ENCODE data around the gene NRP2.
A peak's percentile ranks its signal among the peaks of the same experiment; 100 is the strongest.

NRP2 gene

GRCh38 chr2:205686056-205686782 lies 3.9 kb downstream of the NRP2 start:
- no peak overlapping the region for H3K4ac ChIP-seq (ENCODE audit: low read length)
- peak overlapping the region; percentile 96 for H3K18ac ChIP-seq (ENCODE audit: low read length)
- peak overlapping the region; percentile 47 for H2BK120ac ChIP-seq (ENCODE audit: low read depth, low read length)
- H3K4me3 ChIP-seq (ENCODE audit: low read length in 2 of 2), result peak overlapping the region; percentile 60 to 75
- no CpG with 5 or more reads among the region's 45 CpGs for WGBS, 2 donors (ENCODE audit: extremely low coverage in 2 of 2, insufficient read length in 2 of 2, insufficient replicate concordance in 1 of 2)
- no peak overlapping the region for H3K9ac ChIP-seq (ENCODE audit: low read depth, low read length, poor library complexity)
- H3K79me1 ChIP-seq (ENCODE audit: low read depth, low read length), result no peaks in the 10 kb centered on the region
- H2BK15ac ChIP-seq (ENCODE audit: low read length), result no peak overlapping the region
- peak overlapping the region; percentile 96 for H2AFZ ChIP-seq (ENCODE audit: low read length)
- peak overlapping the region; percentile 94 for H3K4me2 ChIP-seq (ENCODE audit: insufficient read depth, low read length, poor library complexity, severe bottlenecking)
- H3K36me3 ChIP-seq (replicated peaks in 1 of 2; ENCODE audit: control insufficient read depth in 2 of 2, insufficient read depth in 2 of 2, low read length in 2 of 2), result no peaks in the 10 kb centered on the region
- no peak overlapping the region for H2BK12ac ChIP-seq (ENCODE audit: low read length)
- H3K23ac ChIP-seq (ENCODE audit: low read depth, low read length, poor library complexity), result no peak overlapping the region
- peak overlapping the region; percentile 67 for H2BK5ac ChIP-seq (ENCODE audit: low read length)
- peaks cover 2 to 25% (median 2%) of the 10 kb centered on the region in 3 experiments for H3K27me3 ChIP-seq (ENCODE audit: control insufficient read depth in 3 of 3, insufficient read depth in 3 of 3, low read depth in 1 of 3, low read length in 3 of 3)
- peaks cover 13 to 20% of the 10 kb centered on the region in 2 donors for H3K4me1 ChIP-seq (ENCODE audit: control insufficient read depth in 2 of 2, insufficient read depth in 1 of 2, low read depth in 1 of 2, low read length in 2 of 2)
- H2AK5ac ChIP-seq (ENCODE audit: low read depth, low read length), result no peak overlapping the region
- no peak overlapping the region for H3K14ac ChIP-seq (ENCODE audit: low read length)
- H3K9me3 ChIP-seq (replicated peaks in 1 of 2; ENCODE audit: control insufficient read depth in 2 of 2, insufficient read depth in 1 of 2, low read depth in 1 of 2, low read length in 2 of 2), result peaks cover 0 to 4% of the 10 kb centered on the region in 2 donors
- H3K27ac ChIP-seq (replicated peaks; ENCODE audit: low read length), result no peak overlapping the region
- H4K8ac ChIP-seq (ENCODE audit: low read depth, low read length), result no peak overlapping the region
- no peak overlapping the region for H4K91ac ChIP-seq (ENCODE audit: low read depth, low read length, poor library complexity)
- DNase-seq (ENCODE audit: low spot score), result no peak

DNA sequence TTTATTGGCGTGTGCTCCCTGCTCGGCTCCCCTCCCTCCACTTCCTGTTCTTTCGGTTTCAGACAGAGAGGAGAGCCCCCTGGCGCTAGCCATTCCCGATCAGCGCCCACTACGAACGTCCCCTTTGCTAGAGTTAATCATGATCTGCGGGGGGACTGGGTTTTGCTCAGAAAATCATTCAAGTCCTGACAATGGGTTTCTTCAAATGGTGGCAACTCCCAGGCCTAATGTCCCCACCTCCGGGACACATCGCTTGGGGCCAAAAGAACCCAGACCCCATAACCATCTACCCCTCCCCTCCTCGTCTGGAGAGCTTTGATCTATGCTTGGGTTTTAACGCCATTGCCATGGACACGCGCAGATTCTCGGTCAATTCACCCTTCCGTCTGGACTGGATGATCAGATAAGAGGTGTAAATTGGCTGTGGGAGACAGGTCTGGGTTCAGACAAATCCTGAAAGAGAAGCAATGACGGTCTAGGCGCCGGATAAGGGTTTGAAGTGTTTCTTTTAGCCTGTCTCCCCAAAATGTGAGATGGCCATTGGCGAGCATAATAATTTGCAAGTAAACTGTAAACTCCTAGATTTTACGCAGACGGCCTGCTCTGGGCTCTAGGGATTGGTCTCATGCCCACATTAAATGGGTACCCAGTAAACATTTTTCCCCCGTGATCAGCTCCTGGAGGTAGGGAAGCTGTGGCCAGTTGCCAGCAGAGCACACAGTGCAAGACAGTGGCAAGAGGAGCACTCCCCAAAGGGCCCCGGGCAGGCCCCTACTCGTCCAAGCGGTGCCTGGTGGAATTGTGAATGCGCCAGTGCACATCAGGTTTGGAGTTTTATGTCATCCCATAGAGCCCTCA lies 4.7 kb downstream of the NRP2 start:
- no peak overlapping the region for H4K91ac ChIP-seq (ENCODE audit: low read depth, low read length, poor library complexity)
- no peak overlapping the region for H3K14ac ChIP-seq (ENCODE audit: low read length)
- H3K4me1 ChIP-seq (ENCODE audit: control insufficient read depth in 2 of 2, insufficient read depth in 1 of 2, low read depth in 1 of 2, low read length in 2 of 2), result peaks cover 13% of the 10 kb centered on the region in 2 donors
- no peak overlapping the region for H2BK12ac ChIP-seq (ENCODE audit: low read length)
- no peak for DNase-seq (ENCODE audit: low spot score)
- H3K18ac ChIP-seq (ENCODE audit: low read length), result no peak overlapping the region
- no peak overlapping the region for H3K4ac ChIP-seq (ENCODE audit: low read length)
- H2BK5ac ChIP-seq (ENCODE audit: low read length), result peak overlapping the region; percentile 67
- H4K8ac ChIP-seq (ENCODE audit: low read depth, low read length), result no peak overlapping the region
- H3K27ac ChIP-seq (replicated peaks; ENCODE audit: low read length), result no peak overlapping the region
- no peaks in the 10 kb centered on the region for H3K79me1 ChIP-seq (ENCODE audit: low read depth, low read length)
- peaks cover 2 to 22% (median 2%) of the 10 kb centered on the region in 3 experiments for H3K27me3 ChIP-seq (ENCODE audit: control insufficient read depth in 3 of 3, insufficient read depth in 3 of 3, low read depth in 1 of 3, low read length in 3 of 3)
- peak overlapping the region; percentile 94 for H3K4me2 ChIP-seq (ENCODE audit: insufficient read depth, low read length, poor library complexity, severe bottlenecking)
- no peaks in the 10 kb centered on the region for H3K36me3 ChIP-seq (replicated peaks in 1 of 2; ENCODE audit: control insufficient read depth in 2 of 2, insufficient read depth in 2 of 2, low read length in 2 of 2)
- H2BK120ac ChIP-seq (ENCODE audit: low read depth, low read length), result no peak overlapping the region
- no peak overlapping the region for H3K4me3 ChIP-seq (ENCODE audit: low read length in 2 of 2)
- H3K9ac ChIP-seq (ENCODE audit: low read depth, low read length, poor library complexity), result no peak overlapping the region
- no peak overlapping the region for H2AK5ac ChIP-seq (ENCODE audit: low read depth, low read length)
- no CpG with 5 or more reads among the region's 28 CpGs for WGBS, 2 donors (ENCODE audit: extremely low coverage in 2 of 2, insufficient read length in 2 of 2, insufficient replicate concordance in 1 of 2)
- H3K9me3 ChIP-seq (replicated peaks in 1 of 2; ENCODE audit: control insufficient read depth in 2 of 2, insufficient read depth in 1 of 2, low read depth in 1 of 2, low read length in 2 of 2), result peaks cover 0 to 4% of the 10 kb centered on the region in 2 donors
- H3K23ac ChIP-seq (ENCODE audit: low read depth, low read length, poor library complexity), result no peak overlapping the region
- peak overlapping the region; percentile 96 for H2AFZ ChIP-seq (ENCODE audit: low read length)
- H2BK15ac ChIP-seq (ENCODE audit: low read length), result no peak overlapping the region

DNA sequence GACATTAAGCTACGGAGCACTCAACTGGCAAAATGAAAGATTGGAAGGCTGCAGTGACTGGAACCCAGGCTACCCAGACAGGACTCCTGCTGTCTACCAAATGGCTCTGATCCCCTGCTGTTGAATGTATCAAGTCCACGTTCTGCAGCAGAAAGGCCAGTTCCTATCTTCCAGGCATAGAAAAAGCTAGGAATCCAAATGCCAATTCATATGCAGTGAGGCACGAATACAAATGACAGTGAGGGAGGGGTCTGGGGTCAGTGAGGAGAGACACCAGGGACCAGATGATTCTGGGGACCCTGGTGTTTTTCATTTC lies 5.3 kb downstream of the NRP2 start:
- Histone ChIP-seq H3K27ac (replicated peaks; ENCODE audit: low read length) (no peak overlapping the region), H3K9ac (ENCODE audit: low read depth, low read length, poor library complexity) (no peak overlapping the region), H3K23ac (ENCODE audit: low read depth, low read length, poor library complexity) (no peak overlapping the region), H3K36me3 (replicated peaks in 1 of 2; ENCODE audit: control insufficient read depth in 2 of 2, insufficient read depth in 2 of 2, low read length in 2 of 2) (no peaks in the 10 kb centered on the region), H2BK5ac (ENCODE audit: low read length) (no peak overlapping the region), H3K4ac (ENCODE audit: low read length) (no peak overlapping the region), H3K4me3 (ENCODE audit: low read length in 2 of 2) (no peak overlapping the region), H2AFZ (ENCODE audit: low read length) (no peak overlapping the region), H3K14ac (ENCODE audit: low read length) (no peak overlapping the region), H2AK5ac (ENCODE audit: low read depth, low read length) (no peak overlapping the region), H2BK15ac (ENCODE audit: low read length) (no peak overlapping the region), H3K27me3 (ENCODE audit: control insufficient read depth in 3 of 3, insufficient read depth in 3 of 3, low read depth in 1 of 3, low read length in 3 of 3) (peaks cover 2 to 22% (median 2%) of the 10 kb centered on the region in 3 experiments), H3K18ac (ENCODE audit: low read length) (no peak overlapping the region), H3K9me3 (replicated peaks in 1 of 2; ENCODE audit: control insufficient read depth in 2 of 2, insufficient read depth in 1 of 2, low read depth in 1 of 2, low read length in 2 of 2) (peaks cover 0 to 4% of the 10 kb centered on the region in 2 donors), H4K8ac (ENCODE audit: low read depth, low read length) (no peak overlapping the region), H3K4me2 (ENCODE audit: insufficient read depth, low read length, poor library complexity, severe bottlenecking) (no peak overlapping the region), H2BK120ac (ENCODE audit: low read depth, low read length) (no peak overlapping the region), H3K79me1 (ENCODE audit: low read depth, low read length) (no peaks in the 10 kb centered on the region), H3K4me1 (ENCODE audit: control insufficient read depth in 2 of 2, insufficient read depth in 1 of 2, low read depth in 1 of 2, low read length in 2 of 2) (peaks cover 13% of the 10 kb centered on the region in 2 donors), H4K91ac (ENCODE audit: low read depth, low read length, poor library complexity) (no peak overlapping the region), H2BK12ac (ENCODE audit: low read length) (no peak overlapping the region)
- no peak for DNase-seq (ENCODE audit: low spot score)
- WGBS, 2 donors (ENCODE audit: extremely low coverage in 2 of 2, insufficient read length in 2 of 2, insufficient replicate concordance in 1 of 2), result no CpG with 5 or more reads among the region's 3 CpGs

All from neuronal stem cell (in vitro differentiated cells).